ENCODE results near the gene WDR1.
A peak's percentile ranks its signal among the peaks of the same experiment; 100 is the strongest.
"Not testable (repeated sequence)": the region's sequence is repeated elsewhere in the genome, so short reads cannot be mapped to it uniquely, and the experiment has no call there.

Gene WDR1

GRCh38 chr4:10144966-10145365 lies 28.4 kb upstream of the WDR1 start:
- Mint-ChIP-seq H3K4me3 (no peak overlapping the region), H3K27me3 (ENCODE audit: low read depth) (peaks cover 2% of the 10 kb centered on the region), H3K4me1 (ENCODE audit: low read depth) (no peaks in the 10 kb centered on the region), H3K36me3 (ENCODE audit: low read depth) (no peaks in the 10 kb centered on the region), H3K27ac (no peak overlapping the region), H3K9me3 (no peaks in the 10 kb centered on the region)
- no peak for DNase-seq (ENCODE audit: low spot score)

GRCh38 chr4:10144479-10144878 lies 27.9 kb upstream of the WDR1 start:
- H3K4me3 Mint-ChIP-seq: no peak overlapping the region
- H3K27ac Mint-ChIP-seq: no peak overlapping the region
- no peaks in the 10 kb centered on the region for H3K4me1 Mint-ChIP-seq (ENCODE audit: low read depth)
- no peaks in the 10 kb centered on the region for H3K9me3 Mint-ChIP-seq
- DNase-seq (ENCODE audit: low spot score): no peak
- H3K36me3 Mint-ChIP-seq (ENCODE audit: low read depth): no peaks in the 10 kb centered on the region
- peaks cover 2% of the 10 kb centered on the region for H3K27me3 Mint-ChIP-seq (ENCODE audit: low read depth)

GRCh38 chr4:10143171-10143570 lies 26.6 kb upstream of the WDR1 start:
- Mint-ChIP-seq H3K27ac (no peak overlapping the region), H3K36me3 (ENCODE audit: low read depth) (no peaks in the 10 kb centered on the region), H3K4me1 (ENCODE audit: low read depth) (no peaks in the 10 kb centered on the region)

GRCh38 chr4:10140866-10141759 lies 24.5 kb upstream of the WDR1 start:
- H3K4me1 Mint-ChIP-seq (ENCODE audit: low read depth): no peaks in the 10 kb centered on the region
- H3K4me3 Mint-ChIP-seq: no peak overlapping the region
- H3K36me3 Mint-ChIP-seq (ENCODE audit: low read depth): no peaks in the 10 kb centered on the region
- H3K27me3 Mint-ChIP-seq (ENCODE audit: low read depth): peaks cover 2% of the 10 kb centered on the region
- H3K27ac Mint-ChIP-seq: no peak overlapping the region
- no peaks in the 10 kb centered on the region for H3K9me3 Mint-ChIP-seq
- no peak for DNase-seq (ENCODE audit: low spot score)

More at GRCh38 chr4:10143171-10143570, 26.6 kb upstream of the WDR1 start:
- Mint-ChIP-seq H3K4me3 (no peak overlapping the region), H3K27me3 (ENCODE audit: low read depth) (peaks cover 2% of the 10 kb centered on the region), H3K9me3 (no peaks in the 10 kb centered on the region)
- DNase-seq (ENCODE audit: low spot score): no peak

- DNase-seq (ENCODE audit: low spot score): no peak
- Mint-ChIP-seq H3K4me3 (no peak overlapping the region), H3K27me3 (ENCODE audit: low read depth) (peaks cover 2% of the 10 kb centered on the region), H3K36me3 (ENCODE audit: low read depth) (no peaks in the 10 kb centered on the region), H3K4me1 (ENCODE audit: low read depth) (no peaks in the 10 kb centered on the region), H3K9me3 (no peaks in the 10 kb centered on the region), H3K27ac (no peak overlapping the region)
These were observed 22.9 kb upstream of the WDR1 start for GRCh38 chr4:10139518-10139917.

GRCh38 chr4:10135260-10135659 lies 18.7 kb upstream of the WDR1 start:
- Mint-ChIP-seq H3K9me3 (no peaks in the 10 kb centered on the region), H3K4me3 (no peak overlapping the region), H3K4me1 (ENCODE audit: low read depth) (no peaks in the 10 kb centered on the region), H3K36me3 (ENCODE audit: low read depth) (no peaks in the 10 kb centered on the region), H3K27me3 (ENCODE audit: low read depth) (no peaks in the 10 kb centered on the region), H3K27ac (no peak overlapping the region)
- DNase-seq (ENCODE audit: low spot score): no peak

- Mint-ChIP-seq H3K27ac (no peak overlapping the region), H3K27me3 (ENCODE audit: low read depth) (no peaks in the 10 kb centered on the region), H3K4me3 (no peak overlapping the region), H3K9me3 (no peaks in the 10 kb centered on the region), H3K36me3 (ENCODE audit: low read depth) (no peaks in the 10 kb centered on the region), H3K4me1 (ENCODE audit: low read depth) (no peaks in the 10 kb centered on the region)
- no peak for DNase-seq (ENCODE audit: low spot score)
These were observed 17.5 kb upstream of the WDR1 start for GRCh38 chr4:10134141-10134540.

- H3K4me3 Mint-ChIP-seq: no peak overlapping the region
- H3K36me3 Mint-ChIP-seq (ENCODE audit: low read depth): no peaks in the 10 kb centered on the region
- no peak overlapping the region for H3K27ac Mint-ChIP-seq
- no peaks in the 10 kb centered on the region for H3K9me3 Mint-ChIP-seq
- peaks cover 2% of the 10 kb centered on the region for H3K27me3 Mint-ChIP-seq (ENCODE audit: low read depth)
- H3K4me1 Mint-ChIP-seq (ENCODE audit: low read depth): no peaks in the 10 kb centered on the region
- no peak for DNase-seq (ENCODE audit: low spot score)
These were observed 14.6 kb upstream of the WDR1 start for GRCh38 chr4:10131202-10131601.

GRCh38 chr4:10130178-10130888 lies 13.7 kb upstream of the WDR1 start:
- Mint-ChIP-seq H3K9me3 (no peaks in the 10 kb centered on the region), H3K4me3 (no peak overlapping the region), H3K4me1 (ENCODE audit: low read depth) (no peaks in the 10 kb centered on the region), H3K36me3 (ENCODE audit: low read depth) (no peaks in the 10 kb centered on the region), H3K27me3 (ENCODE audit: low read depth) (peaks cover 2% of the 10 kb centered on the region), H3K27ac (no peak overlapping the region)
- no peak for DNase-seq (ENCODE audit: low spot score)

- Mint-ChIP-seq H3K27ac (no peak overlapping the region), H3K4me3 (no peak overlapping the region), H3K4me1 (ENCODE audit: low read depth) (peaks cover 3% of the 10 kb centered on the region), H3K36me3 (ENCODE audit: low read depth) (no peaks in the 10 kb centered on the region), H3K27me3 (ENCODE audit: low read depth) (peaks cover 2% of the 10 kb centered on the region), H3K9me3 (no peaks in the 10 kb centered on the region)
- DNase-seq (ENCODE audit: low spot score): no peak
These were observed 12.9 kb upstream of the WDR1 start for GRCh38 chr4:10129196-10130177.

GRCh38 chr4:10128761-10129160 lies 12.2 kb upstream of the WDR1 start:
- H3K36me3 Mint-ChIP-seq (ENCODE audit: low read depth): no peaks in the 10 kb centered on the region
- H3K27ac Mint-ChIP-seq: no peak overlapping the region
- no peaks in the 10 kb centered on the region for H3K9me3 Mint-ChIP-seq
- H3K4me3 Mint-ChIP-seq: no peak overlapping the region
- peaks cover 11% of the 10 kb centered on the region for H3K4me1 Mint-ChIP-seq (ENCODE audit: low read depth)
- H3K27me3 Mint-ChIP-seq (ENCODE audit: low read depth): peaks cover 2% of the 10 kb centered on the region
- no peak for DNase-seq (ENCODE audit: low spot score)

- not testable (repeated sequence) for H3K4me3 Mint-ChIP-seq; H3K36me3 Mint-ChIP-seq (ENCODE audit: low read depth); H3K9me3 Mint-ChIP-seq; DNase-seq (ENCODE audit: low spot score); H3K27me3 Mint-ChIP-seq (ENCODE audit: low read depth); H3K27ac Mint-ChIP-seq
- peaks cover 20% of the 10 kb centered on the region for H3K4me1 Mint-ChIP-seq (ENCODE audit: low read depth)
These were observed 10.9 kb upstream of the WDR1 start for GRCh38 chr4:10127531-10127930.

- DNase-seq (ENCODE audit: low spot score): no peak
- peak overlapping the region; percentile 50 for H3K27ac Mint-ChIP-seq
- H3K4me1 Mint-ChIP-seq (ENCODE audit: low read depth): peaks cover 32% of the 10 kb centered on the region
- peak overlapping the region; percentile 36 for H3K4me3 Mint-ChIP-seq
- peaks cover 2% of the 10 kb centered on the region for H3K27me3 Mint-ChIP-seq (ENCODE audit: low read depth)
- H3K36me3 Mint-ChIP-seq (ENCODE audit: low read depth): no peaks in the 10 kb centered on the region
- H3K9me3 Mint-ChIP-seq: no peaks in the 10 kb centered on the region
These were observed 7.8 kb upstream of the WDR1 start for GRCh38 chr4:10124167-10124930.

All from T-helper 2 cell treated with Interferon-gamma antibody and Interleukin-4, amounts not matched to agents 5 μg/mL and 100 μg/mL, for 36 hours (primary cell).